ENCODE results near the gene DNAH1. TPM values are rescaled to one million over a fixed set of nuclear protein-coding genes. Genes with fewer than 3 reads are reported as not detected.

Gene DNAH1
- polyA plus RNA-seq, 5 donors: 7.2 to 12.4 (median 11.1) TPM

DNA sequence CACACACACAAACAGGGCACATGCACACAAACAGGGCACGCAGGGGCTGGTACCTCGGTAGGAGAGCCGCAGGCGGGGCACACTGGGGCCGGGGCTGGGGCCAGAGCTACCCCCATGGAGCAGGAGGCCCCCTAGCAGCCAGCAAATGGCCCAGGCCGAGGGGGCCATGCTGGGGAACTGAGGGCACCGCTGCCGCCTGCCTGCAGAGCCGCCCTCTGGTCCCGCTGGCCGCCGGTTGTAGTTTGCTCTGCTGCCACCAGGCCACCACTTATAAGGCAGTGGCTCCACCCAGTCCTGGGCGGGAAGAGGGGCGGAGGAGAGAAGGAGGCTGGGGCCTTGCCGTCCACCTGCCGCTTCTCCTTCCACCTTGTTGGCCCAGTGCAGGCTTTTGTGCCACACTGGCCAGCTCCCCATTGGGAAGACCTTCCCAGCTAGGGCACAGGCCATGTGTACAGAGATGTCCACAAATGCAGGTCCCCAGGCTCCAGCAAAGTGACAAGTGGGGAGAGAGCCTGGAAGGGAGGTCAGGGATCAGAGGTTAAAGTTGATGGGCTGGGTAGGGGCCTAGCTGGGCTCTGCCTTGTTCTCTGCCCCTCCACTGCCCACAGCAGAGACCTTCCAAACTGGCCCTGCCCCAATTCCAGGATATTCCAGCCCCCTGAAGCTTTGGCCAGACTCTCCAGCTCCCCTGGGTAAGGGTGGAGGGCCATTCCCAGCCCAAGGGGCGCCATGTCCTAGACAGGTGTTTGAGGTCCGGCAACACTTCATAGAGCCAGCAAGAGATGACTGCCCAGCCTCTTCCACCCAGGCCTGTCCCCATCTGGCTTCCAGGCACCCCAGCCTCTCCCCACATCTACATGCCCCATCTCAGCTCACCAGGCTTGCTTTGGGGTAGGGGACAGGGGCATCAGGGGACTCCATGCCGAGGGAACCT lies 129.0 kb downstream of the DNAH1 start, which contains the start of gene SEMA3G:
SEMA3G (minus strand) TSS at position 244 of the 934 bp plus-strand sequence; CDS start at position 168, 76 bp downstream.
- no peak for DNase-seq

DNA sequence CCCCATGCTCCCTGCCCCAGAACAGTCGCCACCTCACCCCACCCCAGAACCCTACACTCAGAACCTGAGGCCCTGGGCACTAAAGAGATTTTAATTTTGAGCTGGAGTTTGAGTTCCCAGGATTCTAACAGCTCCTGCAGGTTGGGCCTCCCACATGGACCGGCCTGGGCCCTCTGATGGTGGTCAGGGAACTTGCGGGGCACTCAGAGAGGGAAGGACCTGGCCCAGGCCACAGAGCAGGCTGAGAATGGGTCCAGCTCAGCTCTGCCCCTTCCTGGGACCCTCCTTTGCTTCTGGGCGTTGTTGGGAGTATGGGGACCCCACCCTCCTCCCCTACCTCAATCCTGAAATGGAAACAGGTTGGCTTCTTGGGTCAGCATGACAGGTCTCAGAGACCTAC lies 129.9 kb downstream of the DNAH1 start:
- DNase-seq: no peak

DNA sequence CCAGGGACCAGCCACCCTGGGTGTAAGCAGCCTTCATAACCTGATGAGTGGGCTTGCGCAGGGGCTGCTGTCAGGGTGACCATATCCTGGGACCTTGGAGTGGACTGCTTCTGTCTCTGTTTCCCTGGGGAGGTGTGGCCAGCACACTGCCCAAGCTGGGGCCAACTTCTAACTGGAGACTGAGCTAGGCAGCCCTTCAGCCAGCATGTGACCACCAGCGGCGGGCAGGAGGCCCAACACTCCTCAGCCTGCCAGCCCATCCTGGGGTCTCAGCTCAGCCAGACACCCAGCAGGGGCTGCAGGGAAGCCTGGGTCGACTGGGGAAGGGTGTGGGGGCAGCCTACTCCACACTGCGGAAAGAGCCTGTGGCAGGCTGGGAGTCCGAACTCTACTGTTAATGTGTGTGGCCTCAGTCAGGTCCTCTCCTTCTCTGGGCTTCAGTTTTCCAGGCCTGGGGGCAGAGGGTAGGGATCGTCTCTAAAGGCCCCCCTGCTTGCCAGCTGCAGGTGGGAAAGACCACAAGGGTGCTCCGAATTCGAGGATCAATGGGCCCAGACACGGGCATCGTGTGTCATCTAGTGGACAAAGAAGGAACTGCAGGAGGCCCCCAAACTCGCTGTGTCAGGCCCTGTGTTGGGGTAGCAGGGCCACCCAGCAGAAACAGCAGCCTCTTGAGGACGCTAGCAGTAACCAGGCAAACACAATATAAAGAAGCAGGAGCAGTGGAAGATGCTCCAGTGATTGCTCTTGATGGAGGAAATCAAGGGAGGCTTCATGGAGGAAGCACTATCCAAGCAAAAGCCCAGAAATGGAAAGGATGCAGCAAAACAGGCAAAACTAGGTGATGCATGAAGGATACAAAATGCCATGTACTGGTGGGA lies 130.8 kb downstream of the DNAH1 start:
- peak in 1 of 2 donors; percentile 57 for DNase-seq

DNA sequence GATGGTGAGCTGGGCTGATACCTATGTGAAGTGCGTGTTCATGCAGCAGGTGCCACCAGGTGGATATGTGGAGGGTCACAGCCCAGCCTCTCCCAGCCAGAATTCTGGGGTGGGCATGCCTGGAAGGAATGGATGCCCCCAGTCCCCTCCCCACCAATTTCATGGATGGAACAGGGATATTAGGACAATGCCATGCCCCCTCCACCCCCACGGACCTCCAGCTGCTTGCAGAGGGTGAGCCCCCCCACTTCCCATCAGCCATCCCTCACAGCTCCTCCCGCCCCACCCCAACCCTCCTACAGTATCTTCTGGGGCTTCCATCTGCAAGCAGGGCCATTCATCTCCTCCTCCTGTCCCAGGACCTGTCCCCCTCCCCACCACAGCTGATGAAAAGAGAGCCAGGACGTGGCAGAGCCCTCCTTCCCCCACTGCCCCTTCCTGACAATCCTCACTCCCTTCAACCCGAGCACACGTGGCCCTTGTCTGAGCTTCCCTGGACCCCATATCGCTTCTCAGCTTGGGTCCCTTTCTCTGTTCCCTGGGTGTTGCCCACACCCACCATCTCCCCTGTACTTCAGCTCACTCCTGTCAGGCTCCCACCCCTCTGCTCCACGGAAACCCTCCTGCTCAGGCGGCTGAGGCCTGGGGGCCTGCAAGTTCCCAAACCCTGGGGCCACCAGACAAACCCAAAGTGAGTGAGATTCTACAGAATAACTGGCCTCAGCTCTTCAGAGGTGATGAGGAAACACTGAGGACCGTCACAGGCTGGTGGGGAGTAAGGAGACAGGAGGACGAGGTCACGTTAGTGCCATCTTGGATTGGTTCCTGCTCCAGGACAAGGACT lies 131.6 kb downstream of the DNAH1 start:
- no peak for DNase-seq

Other genes starting within 250 kb of the DNAH1 start
- gene POC1A, start 161.9 kb upstream of the DNAH1 start, polyA plus RNA-seq (ENCODE audit: insufficient read depth in 1 of 5, insufficient read length in 5 of 5, low replicate concordance in 1 of 5): 10 to 100 TPM in 2 of 5 donors, 1 to 10 TPM in 3; 8.5 to 13.2 (median 9.8) TPM
- 10 to 100 TPM; 36.0 to 41.9 (median 39.3) TPM for gene ALAS1, start 118.2 kb upstream of the DNAH1 start, polyA plus RNA-seq (ENCODE audit: insufficient read depth in 1 of 5, insufficient read length in 5 of 5, low replicate concordance in 1 of 5)
- gene TLR9, start 90.7 kb upstream of the DNAH1 start, polyA plus RNA-seq (ENCODE audit: insufficient read depth in 1 of 5, insufficient read length in 5 of 5, low replicate concordance in 1 of 5): under 1 TPM; 0.20 to 0.59 (median 0.31) TPM
- 10 to 100 TPM; 25.5 to 45.0 (median 31.5) TPM for gene TWF2, start 77.2 kb upstream of the DNAH1 start, polyA plus RNA-seq (ENCODE audit: insufficient read depth in 1 of 5, insufficient read length in 5 of 5, low replicate concordance in 1 of 5)
- 10 to 100 TPM; 28.7 to 33.6 (median 30.5) TPM for gene PPM1M, start 70.6 kb upstream of the DNAH1 start, polyA plus RNA-seq (ENCODE audit: insufficient read depth in 1 of 5, insufficient read length in 5 of 5, low replicate concordance in 1 of 5)
- gene WDR82, start 37.7 kb upstream of the DNAH1 start, polyA plus RNA-seq (ENCODE audit: insufficient read depth in 1 of 5, insufficient read length in 5 of 5, low replicate concordance in 1 of 5): 100 to 1,000 TPM in 3 of 5 donors, 10 to 100 TPM in 2; 96.6 to 114 (median 106) TPM
- gene GLYCTK, start 28.5 kb upstream of the DNAH1 start, polyA plus RNA-seq (ENCODE audit: insufficient read depth in 1 of 5, insufficient read length in 5 of 5, low replicate concordance in 1 of 5): 10 to 100 TPM in 3 of 5 donors, 1 to 10 TPM in 2; 7.8 to 11.6 (median 10.2) TPM
- 10 to 100 TPM; 60.5 to 82.6 (median 76.1) TPM for gene BAP1, start 93.7 kb downstream of the DNAH1 start, polyA plus RNA-seq (ENCODE audit: insufficient read depth in 1 of 5, insufficient read length in 5 of 5, low replicate concordance in 1 of 5)
- gene PHF7, start 94.3 kb downstream of the DNAH1 start, polyA plus RNA-seq (ENCODE audit: insufficient read depth in 1 of 5, insufficient read length in 5 of 5, low replicate concordance in 1 of 5): 10 to 100 TPM in 1 of 5 donors, 1 to 10 TPM in 4; 8.1 to 10.6 (median 9.0) TPM
- gene SEMA3G, start 128.8 kb downstream of the DNAH1 start, polyA plus RNA-seq (ENCODE audit: insufficient read depth in 1 of 5, insufficient read length in 5 of 5, low replicate concordance in 1 of 5): 1 to 10 TPM; 4.3 to 8.2 (median 7.0) TPM
- 10 to 100 TPM; 21.0 to 78.6 (median 31.2) TPM for gene TNNC1, start 137.7 kb downstream of the DNAH1 start, polyA plus RNA-seq (ENCODE audit: insufficient read depth in 1 of 5, insufficient read length in 5 of 5, low replicate concordance in 1 of 5)
- 100 to 1,000 TPM; 116 to 175 (median 146) TPM for gene NISCH, start 139.3 kb downstream of the DNAH1 start, polyA plus RNA-seq (ENCODE audit: insufficient read depth in 1 of 5, insufficient read length in 5 of 5, low replicate concordance in 1 of 5)
- gene STAB1, start 179.0 kb downstream of the DNAH1 start, polyA plus RNA-seq (ENCODE audit: insufficient read depth in 1 of 5, insufficient read length in 5 of 5, low replicate concordance in 1 of 5): 10 to 100 TPM; 40.9 to 60.8 (median 43.4) TPM
- gene NT5DC2, start 217.5 kb downstream of the DNAH1 start, polyA plus RNA-seq (ENCODE audit: insufficient read depth in 1 of 5, insufficient read length in 5 of 5, low replicate concordance in 1 of 5): 100 to 1,000 TPM; 205 to 350 (median 239) TPM
- 10 to 100 TPM in 4 of 5 donors, 1 to 10 TPM in 1; 8.5 to 24.3 (median 12.9) TPM for gene UQCC5, start 220.3 kb downstream of the DNAH1 start, polyA plus RNA-seq (ENCODE audit: insufficient read depth in 1 of 5, insufficient read length in 5 of 5, low replicate concordance in 1 of 5)